HFFc6 (cell line): ENCODE measurements around the gene PRPF19. TPM values are rescaled to one million over a fixed set of nuclear protein-coding genes. Genes with fewer than 3 reads are reported as not detected.

Source experiments
- total RNA-seq, 6 experiments: library from RNA; stranded (reverse); fragmentation: NEBNext Ultra II Directional; extraction: Animal tissue kit (Norgen Biotek cat#: 25700); gene quantifications; 2 replicates in 1 of 6; 3 replicates in 5 of 6; pipeline ENCODE4 v1.2.3, GENCODE V29; 2021

PRPF19 gene
- total RNA-seq, 6 experiments from 2014 or later: 72.5 to 95.1 (median 89.4) TPM

Other genes starting within 250 kb of the PRPF19 start
- gene MS4A8, start 207.0 kb downstream of the PRPF19 start, total RNA-seq: not detected
- not detected for gene MS4A18, start 181.9 kb downstream of the PRPF19 start, total RNA-seq
- not detected for gene MS4A15, start 149.7 kb downstream of the PRPF19 start, total RNA-seq
- not detected for gene MS4A10, start 121.3 kb downstream of the PRPF19 start, total RNA-seq
- gene CCDC86, start 64.5 kb downstream of the PRPF19 start, total RNA-seq: 10 to 100 TPM; 45.4 to 66.3 (median 54.4) TPM
- gene PTGDR2, start 50.6 kb downstream of the PRPF19 start, total RNA-seq: not detected
- under 1 TPM in 3 of 6 experiments, not detected in 3; 0.13 to 0.30 (median 0.29) TPM for gene ZP1, start 39.0 kb downstream of the PRPF19 start, total RNA-seq
- gene TMEM109, start 7.6 kb upstream of the PRPF19 start, total RNA-seq: 100 to 1,000 TPM in 1 of 6 experiments, 10 to 100 TPM in 5; 74.6 to 101 (median 92.5) TPM
- gene TMEM132A, start 17.9 kb upstream of the PRPF19 start, total RNA-seq: 10 to 100 TPM; 23.8 to 32.2 (median 26.9) TPM
- 1 to 10 TPM; 2.7 to 6.6 (median 3.4) TPM for gene SLC15A3, start 45.6 kb upstream of the PRPF19 start, total RNA-seq
- gene CD6, start 65.1 kb upstream of the PRPF19 start, total RNA-seq: not detected
- gene CD5, start 195.9 kb upstream of the PRPF19 start, total RNA-seq: not detected